WTC11 (cell line): ENCODE results near the gene LYZL4. TPM values are rescaled to one million over a fixed set of nuclear protein-coding genes. Genes with fewer than 3 reads are reported as not detected.

ENCODE experiments used
- ATAC-seq: fragments of 200-7000 bp; cut with Tn5 transposase; 2 replicates; pipeline ENCODE4 v1.10.0; 2021; ENCODE audit warnings: mild to moderate bottlenecking, moderate library complexity
- CTCF ChIA-PET: fragments of 300-600 bp; sonication (Branson Sonifier 250); formaldehyde crosslinking; loops from one replicate; lab custom pipeline; 2021; ENCODE audit warnings: antibody characterized with exemption; lab: Charles Lee
- POLR2A ChIA-PET: fragments of 350-600 bp; sonication (Branson Sonifier 250); formaldehyde crosslinking; loops from one replicate; lab custom pipeline; 2021; ENCODE audit warnings: antibody characterized with exemption; lab: Charles Lee
- DNase-seq: peaks from one replicate; pipeline ENCODE4 v3.0.0; 2021; ENCODE audit warnings: low spot score
- H3K27ac Mint-ChIP-seq: 2 replicates; pipeline ENCODE4 v1.8.0; 2021; ENCODE audit warnings: mixed read lengths
- H3K27me3 Mint-ChIP-seq: 2 replicates; pipeline ENCODE4 v1.8.0; 2021; ENCODE audit warnings: low read depth, mild to moderate bottlenecking, moderate library complexity, mixed read lengths
- H3K36me3 Mint-ChIP-seq: 2 replicates; pipeline ENCODE4 v1.8.0; 2021; ENCODE audit warnings: mixed read lengths
- H3K4me1 Mint-ChIP-seq: 2 replicates; pipeline ENCODE4 v1.8.0; 2022; ENCODE audit warnings: mixed read lengths
- H3K4me3 Mint-ChIP-seq: 2 replicates; pipeline ENCODE4 v1.8.0; 2021; ENCODE audit warnings: mild to moderate bottlenecking, moderate library complexity, mixed read lengths
- H3K9me3 Mint-ChIP-seq: 2 replicates; pipeline ENCODE4 v1.8.0; 2021; ENCODE audit warnings: mixed read lengths
- ELF4 ChIP-seq: sonication (generic); formaldehyde crosslinking; IDR thresholded peaks from 2 replicates; pipeline ENCODE4 v1.8.1; 2022; ENCODE audit warnings: low read depth, mild to moderate bottlenecking, moderate library complexity, missing genetic modification reagents
- KAT7 ChIP-seq: sonication (generic); formaldehyde crosslinking; IDR thresholded peaks from 2 replicates; pipeline ENCODE4 v1.8.1; 2023; ENCODE audit warnings: missing genetic modification reagents, mild to moderate bottlenecking, borderline replicate concordance
- NFE2L1 ChIP-seq: sonication (generic); formaldehyde crosslinking; IDR thresholded peaks from 2 replicates; pipeline ENCODE4 v1.8.1; 2023; ENCODE audit warnings: missing genetic modification reagents
- OVOL2 ChIP-seq: fragments of 250-450 bp; sonication (Bioruptor Pico); IDR thresholded peaks from 2 replicates; pipeline ENCODE4 v1.9.0; 2021; ENCODE audit warnings: mild to moderate bottlenecking, borderline replicate concordance
- SP1 ChIP-seq: sonication (generic); formaldehyde crosslinking; conservative IDR thresholded peaks from 2 replicates; pipeline ENCODE4 v1.8.1; 2022; ENCODE audit warnings: missing genetic modification reagents
- ZNF671 ChIP-seq: fragments of 250-450 bp; sonication (Bioruptor Pico); IDR thresholded peaks from 2 replicates; pipeline ENCODE4 v1.8.0; 2021; ENCODE audit warnings: mild to moderate bottlenecking
- total RNA-seq: library from RNA; stranded (reverse); gene quantifications from 3 replicates; pipeline ENCODE4 v1.2.3, GENCODE V29; 2021
- TF ChIP-seq, protein P1 (sequence below): sonication (generic); formaldehyde crosslinking; conservative IDR thresholded peaks from 2 replicates; pipeline ENCODE4 v1.8.1; 2023; ENCODE audit warnings: mild to moderate bottlenecking, low read depth, missing genetic modification reagents, moderate library complexity
- TF ChIP-seq, protein P2 (sequence below): sonication (generic); formaldehyde crosslinking; IDR thresholded peaks from 2 replicates; pipeline ENCODE4 v1.8.1; 2023; ENCODE audit warnings: mild to moderate bottlenecking, missing genetic modification reagents
- TF ChIP-seq, protein P3 (sequence below): fragments of 200-600 bp; IDR thresholded peaks from 2 replicates; pipeline ENCODE4 v1.8.0; 2022; ENCODE audit warnings: antibody characterized with exemption
- TF ChIP-seq, protein P4 (sequence below): fragments of 250-450 bp; sonication (Bioruptor Pico); IDR thresholded peaks from 2 replicates; pipeline ENCODE4 v1.9.0; 2021; ENCODE audit warnings: mild to moderate bottlenecking
- TF ChIP-seq, protein P5 (sequence below): sonication (generic); formaldehyde crosslinking; IDR thresholded peaks from 2 replicates; pipeline ENCODE4 v1.8.0; 2023; ENCODE audit warnings: mild to moderate bottlenecking, missing genetic modification reagents
- TF ChIP-seq, protein P6 (sequence below): fragments of 250-450 bp; sonication (Bioruptor Pico); IDR thresholded peaks from 2 replicates; pipeline ENCODE4 v1.9.0; 2021; ENCODE audit warnings: moderate library complexity, mild to moderate bottlenecking, inconsistent platforms, borderline replicate concordance

The LYZL4 gene
- total RNA-seq, 1 experiment from 2014 or later: not detected

DNA sequence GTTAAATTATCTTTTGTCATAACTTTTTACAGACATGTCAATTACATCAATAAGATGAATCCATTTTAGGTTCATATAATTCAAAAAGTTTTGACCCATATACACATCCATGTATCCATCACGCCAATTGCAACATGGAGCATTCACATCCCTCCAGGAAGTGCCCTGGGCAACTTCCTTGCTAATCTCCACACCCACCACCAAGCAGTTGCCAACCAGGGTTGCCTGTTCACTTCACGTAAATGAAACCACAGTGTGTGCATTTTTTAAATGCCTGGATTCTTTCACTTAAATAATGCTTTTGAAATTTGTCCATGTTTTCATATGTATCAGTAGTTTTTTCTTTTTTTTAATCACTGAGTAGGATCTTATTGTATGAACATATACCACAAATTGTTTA lies 40.7 kb upstream of the LYZL4 start (continued):
- TF ChIP-seq, protein P1, sequence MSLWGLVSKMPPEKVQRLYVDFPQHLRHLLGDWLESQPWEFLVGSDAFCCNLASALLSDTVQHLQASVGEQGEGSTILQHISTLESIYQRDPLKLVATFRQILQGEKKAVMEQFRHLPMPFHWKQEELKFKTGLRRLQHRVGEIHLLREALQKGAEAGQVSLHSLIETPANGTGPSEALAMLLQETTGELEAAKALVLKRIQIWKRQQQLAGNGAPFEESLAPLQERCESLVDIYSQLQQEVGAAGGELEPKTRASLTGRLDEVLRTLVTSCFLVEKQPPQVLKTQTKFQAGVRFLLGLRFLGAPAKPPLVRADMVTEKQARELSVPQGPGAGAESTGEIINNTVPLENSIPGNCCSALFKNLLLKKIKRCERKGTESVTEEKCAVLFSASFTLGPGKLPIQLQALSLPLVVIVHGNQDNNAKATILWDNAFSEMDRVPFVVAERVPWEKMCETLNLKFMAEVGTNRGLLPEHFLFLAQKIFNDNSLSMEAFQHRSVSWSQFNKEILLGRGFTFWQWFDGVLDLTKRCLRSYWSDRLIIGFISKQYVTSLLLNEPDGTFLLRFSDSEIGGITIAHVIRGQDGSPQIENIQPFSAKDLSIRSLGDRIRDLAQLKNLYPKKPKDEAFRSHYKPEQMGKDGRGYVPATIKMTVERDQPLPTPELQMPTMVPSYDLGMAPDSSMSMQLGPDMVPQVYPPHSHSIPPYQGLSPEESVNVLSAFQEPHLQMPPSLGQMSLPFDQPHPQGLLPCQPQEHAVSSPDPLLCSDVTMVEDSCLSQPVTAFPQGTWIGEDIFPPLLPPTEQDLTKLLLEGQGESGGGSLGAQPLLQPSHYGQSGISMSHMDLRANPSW (CRISPR knock-in tag): no peak

DNA sequence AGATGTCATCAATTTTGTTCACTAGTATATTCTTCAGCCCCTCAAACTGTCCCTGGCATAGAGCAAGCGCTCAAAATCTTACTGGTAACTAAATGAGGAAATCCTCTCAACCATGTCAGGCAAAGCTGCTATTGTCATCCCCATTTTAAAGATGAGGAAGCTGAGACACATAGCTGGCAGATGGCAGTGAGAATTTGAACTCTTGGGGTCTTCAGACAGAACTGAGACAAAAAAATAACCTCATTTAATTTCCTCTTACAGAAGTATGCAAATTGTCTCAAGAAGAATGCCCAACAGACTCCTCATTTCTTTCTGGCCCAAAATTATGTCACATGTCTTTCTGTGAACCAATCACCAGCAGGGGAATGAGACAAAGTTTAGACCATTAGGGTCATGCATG lies 40.2 kb upstream of the LYZL4 start:
- ChIA-PET CTCF (interaction anchor here (1.2 kb wide), 1 partner anchor 203 kb away, joined by 3 read pairs; no protein-coding TSS in a partner anchor), POLR2A (no interaction called here)

DNA sequence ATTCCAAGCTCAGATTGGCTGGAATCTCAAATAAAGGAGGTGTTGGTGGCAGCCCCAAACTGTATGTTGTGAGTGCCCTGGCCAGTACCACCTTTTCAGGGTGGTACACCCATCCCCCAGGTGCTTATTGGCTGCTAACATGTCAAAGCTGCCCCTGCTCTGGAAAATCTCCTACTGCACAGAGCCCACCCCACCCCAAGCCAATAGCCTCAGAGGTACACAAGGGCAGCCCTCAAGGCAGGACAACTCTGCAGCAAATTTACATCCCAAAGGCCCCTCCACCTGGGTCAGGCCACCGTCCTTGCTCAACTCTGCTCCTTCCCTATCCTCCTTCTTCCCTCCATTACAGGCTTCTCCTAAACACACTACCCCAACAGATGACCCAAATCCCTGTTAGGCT lies 37.1 kb upstream of the LYZL4 start:
- ATAC-seq (no peak), DNase-seq (no peak)
- Mint-ChIP-seq H3K9me3 (no peaks in the 10 kb centered on the region), H3K27me3 (no peaks in the 10 kb centered on the region; the same call in 1 of the 2 replicates), H3K36me3 (no peaks in the 10 kb centered on the region), H3K4me1 (peaks cover 43% of the 10 kb centered on the region), H3K4me3 (no peak overlapping the region), H3K27ac (no peak overlapping the region)
- ChIA-PET CTCF (interaction anchor here (1.0 to 2.5 kb wide), 4 partner anchors 89 to 218 kb away, joined by 3 to 10 read pairs (median 6); no protein-coding TSS in a partner anchor), POLR2A (no interaction called here)
- TF ChIP-seq, protein P2, sequence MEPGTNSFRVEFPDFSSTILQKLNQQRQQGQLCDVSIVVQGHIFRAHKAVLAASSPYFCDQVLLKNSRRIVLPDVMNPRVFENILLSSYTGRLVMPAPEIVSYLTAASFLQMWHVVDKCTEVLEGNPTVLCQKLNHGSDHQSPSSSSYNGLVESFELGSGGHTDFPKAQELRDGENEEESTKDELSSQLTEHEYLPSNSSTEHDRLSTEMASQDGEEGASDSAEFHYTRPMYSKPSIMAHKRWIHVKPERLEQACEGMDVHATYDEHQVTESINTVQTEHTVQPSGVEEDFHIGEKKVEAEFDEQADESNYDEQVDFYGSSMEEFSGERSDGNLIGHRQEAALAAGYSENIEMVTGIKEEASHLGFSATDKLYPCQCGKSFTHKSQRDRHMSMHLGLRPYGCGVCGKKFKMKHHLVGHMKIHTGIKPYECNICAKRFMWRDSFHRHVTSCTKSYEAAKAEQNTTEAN (CRISPR knock-in tag): no peak
- TF ChIP-seq, protein P3, sequence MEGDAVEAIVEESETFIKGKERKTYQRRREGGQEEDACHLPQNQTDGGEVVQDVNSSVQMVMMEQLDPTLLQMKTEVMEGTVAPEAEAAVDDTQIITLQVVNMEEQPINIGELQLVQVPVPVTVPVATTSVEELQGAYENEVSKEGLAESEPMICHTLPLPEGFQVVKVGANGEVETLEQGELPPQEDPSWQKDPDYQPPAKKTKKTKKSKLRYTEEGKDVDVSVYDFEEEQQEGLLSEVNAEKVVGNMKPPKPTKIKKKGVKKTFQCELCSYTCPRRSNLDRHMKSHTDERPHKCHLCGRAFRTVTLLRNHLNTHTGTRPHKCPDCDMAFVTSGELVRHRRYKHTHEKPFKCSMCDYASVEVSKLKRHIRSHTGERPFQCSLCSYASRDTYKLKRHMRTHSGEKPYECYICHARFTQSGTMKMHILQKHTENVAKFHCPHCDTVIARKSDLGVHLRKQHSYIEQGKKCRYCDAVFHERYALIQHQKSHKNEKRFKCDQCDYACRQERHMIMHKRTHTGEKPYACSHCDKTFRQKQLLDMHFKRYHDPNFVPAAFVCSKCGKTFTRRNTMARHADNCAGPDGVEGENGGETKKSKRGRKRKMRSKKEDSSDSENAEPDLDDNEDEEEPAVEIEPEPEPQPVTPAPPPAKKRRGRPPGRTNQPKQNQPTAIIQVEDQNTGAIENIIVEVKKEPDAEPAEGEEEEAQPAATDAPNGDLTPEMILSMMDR: no peak
- TF ChIP-seq, protein P4, sequence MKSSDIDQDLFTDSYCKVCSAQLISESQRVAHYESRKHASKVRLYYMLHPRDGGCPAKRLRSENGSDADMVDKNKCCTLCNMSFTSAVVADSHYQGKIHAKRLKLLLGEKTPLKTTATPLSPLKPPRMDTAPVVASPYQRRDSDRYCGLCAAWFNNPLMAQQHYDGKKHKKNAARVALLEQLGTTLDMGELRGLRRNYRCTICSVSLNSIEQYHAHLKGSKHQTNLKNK (CRISPR knock-in tag): no peak
- TF ChIP-seq NFE2L1: no peak
- TF ChIP-seq SP1 (CRISPR knock-in tag): no peak
- TF ChIP-seq, protein P5, sequence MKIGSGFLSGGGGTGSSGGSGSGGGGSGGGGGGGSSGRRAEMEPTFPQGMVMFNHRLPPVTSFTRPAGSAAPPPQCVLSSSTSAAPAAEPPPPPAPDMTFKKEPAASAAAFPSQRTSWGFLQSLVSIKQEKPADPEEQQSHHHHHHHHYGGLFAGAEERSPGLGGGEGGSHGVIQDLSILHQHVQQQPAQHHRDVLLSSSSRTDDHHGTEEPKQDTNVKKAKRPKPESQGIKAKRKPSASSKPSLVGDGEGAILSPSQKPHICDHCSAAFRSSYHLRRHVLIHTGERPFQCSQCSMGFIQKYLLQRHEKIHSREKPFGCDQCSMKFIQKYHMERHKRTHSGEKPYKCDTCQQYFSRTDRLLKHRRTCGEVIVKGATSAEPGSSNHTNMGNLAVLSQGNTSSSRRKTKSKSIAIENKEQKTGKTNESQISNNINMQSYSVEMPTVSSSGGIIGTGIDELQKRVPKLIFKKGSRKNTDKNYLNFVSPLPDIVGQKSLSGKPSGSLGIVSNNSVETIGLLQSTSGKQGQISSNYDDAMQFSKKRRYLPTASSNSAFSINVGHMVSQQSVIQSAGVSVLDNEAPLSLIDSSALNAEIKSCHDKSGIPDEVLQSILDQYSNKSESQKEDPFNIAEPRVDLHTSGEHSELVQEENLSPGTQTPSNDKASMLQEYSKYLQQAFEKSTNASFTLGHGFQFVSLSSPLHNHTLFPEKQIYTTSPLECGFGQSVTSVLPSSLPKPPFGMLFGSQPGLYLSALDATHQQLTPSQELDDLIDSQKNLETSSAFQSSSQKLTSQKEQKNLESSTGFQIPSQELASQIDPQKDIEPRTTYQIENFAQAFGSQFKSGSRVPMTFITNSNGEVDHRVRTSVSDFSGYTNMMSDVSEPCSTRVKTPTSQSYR (CRISPR knock-in tag): no peak
- TF ChIP-seq KAT7: no peak
- TF ChIP-seq OVOL2 (CRISPR knock-in tag): no peak
- TF ChIP-seq ZNF671 (CRISPR knock-in tag): no peak
- TF ChIP-seq ELF4 (CRISPR knock-in tag): no peak

More for the DNA sequence above, 40.2 kb upstream of the LYZL4 start:
- Mint-ChIP-seq H3K9me3 (peaks cover 6% of the 10 kb centered on the region), H3K27me3 (no peaks in the 10 kb centered on the region; the same call in 1 of the 2 replicates), H3K4me3 (no peak overlapping the region), H3K27ac (no peak overlapping the region), H3K4me1 (peaks cover 40% of the 10 kb centered on the region), H3K36me3 (no peaks in the 10 kb centered on the region)
- TF ChIP-seq, protein P6, sequence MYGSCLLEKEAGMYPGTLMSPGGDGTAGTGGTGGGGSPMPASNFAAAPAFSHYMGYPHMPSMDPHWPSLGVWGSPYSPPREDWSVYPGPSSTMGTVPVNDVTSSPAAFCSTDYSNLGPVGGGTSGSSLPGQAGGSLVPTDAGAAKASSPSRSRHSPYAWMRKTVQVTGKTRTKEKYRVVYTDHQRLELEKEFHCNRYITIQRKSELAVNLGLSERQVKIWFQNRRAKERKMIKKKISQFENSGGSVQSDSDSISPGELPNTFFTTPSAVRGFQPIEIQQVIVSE (CRISPR knock-in tag): no peak
- DNase-seq: no peak
- no peak for ATAC-seq
